GM19463 (cell line): ENCODE data around the gene PFKFB3.
"Not testable (repeated sequence)": the region's sequence is repeated elsewhere in the genome, so short reads cannot be mapped to it uniquely, and the experiment has no call there.

Source experiments
- ATAC-seq: cut with Tn5 transposase; IDR thresholded peaks from one replicate; pipeline ENCODE4 v1.9.1; 2021; ENCODE audit warnings: mild to moderate bottlenecking, moderate library complexity; ENCODE audit not compliant: unreplicated experiment

PFKFB3 gene

DNA sequence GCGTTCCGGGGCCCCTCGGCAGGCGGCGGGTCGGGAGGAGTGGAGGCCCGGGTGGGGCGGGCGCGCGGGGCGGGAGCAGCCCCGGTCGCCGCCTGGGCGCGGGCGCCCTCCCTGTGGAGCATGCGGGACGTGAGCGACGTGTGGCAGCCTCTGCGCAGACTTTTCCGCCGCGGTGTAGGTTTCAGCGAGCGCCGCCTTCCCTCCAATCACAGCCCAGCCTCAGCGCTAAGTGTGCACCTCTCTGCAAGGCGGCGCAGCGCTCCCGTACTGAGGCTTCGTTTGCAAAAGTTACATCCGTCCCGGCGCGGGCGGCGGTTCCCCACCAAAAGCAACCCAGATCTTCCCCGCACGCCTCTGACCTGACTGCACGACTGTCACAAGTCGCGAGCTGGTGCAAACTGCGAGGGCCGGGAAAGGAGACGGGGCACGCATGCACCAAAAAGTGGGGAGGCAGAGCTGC lies 1.2 kb upstream of the PFKFB3 start:
- ATAC-seq, result peak; percentile 38

DNA sequence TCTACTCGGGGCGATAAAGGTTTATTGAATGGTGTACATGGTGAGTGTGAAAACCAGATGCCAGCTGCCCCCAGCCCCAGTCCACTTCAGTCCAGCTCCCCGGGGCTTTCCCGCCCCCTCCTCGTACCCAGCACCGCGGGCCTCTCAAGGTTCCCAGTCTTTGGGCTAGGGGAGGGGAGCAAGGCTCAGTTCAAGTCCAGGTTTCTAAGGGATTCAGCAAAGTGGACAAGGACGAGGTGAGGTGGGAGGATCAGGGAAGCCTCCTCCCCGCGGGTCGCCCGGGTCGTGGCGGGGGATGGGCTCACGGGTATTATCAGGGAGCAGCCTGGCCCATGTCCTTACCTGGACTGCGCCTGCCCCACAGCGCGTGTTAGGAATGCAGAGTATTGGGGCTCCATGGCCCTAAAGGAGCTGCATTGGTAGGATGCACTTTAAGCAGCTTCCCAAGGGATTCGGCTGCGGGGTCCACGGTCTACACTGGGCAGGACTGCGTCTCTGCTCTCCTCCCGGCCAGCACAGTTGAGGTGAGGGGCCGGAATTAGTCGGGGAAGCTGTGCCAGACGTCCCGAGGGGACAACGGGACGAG lies 541 bp upstream of the PFKFB3 start:
- no peak for ATAC-seq

DNA sequence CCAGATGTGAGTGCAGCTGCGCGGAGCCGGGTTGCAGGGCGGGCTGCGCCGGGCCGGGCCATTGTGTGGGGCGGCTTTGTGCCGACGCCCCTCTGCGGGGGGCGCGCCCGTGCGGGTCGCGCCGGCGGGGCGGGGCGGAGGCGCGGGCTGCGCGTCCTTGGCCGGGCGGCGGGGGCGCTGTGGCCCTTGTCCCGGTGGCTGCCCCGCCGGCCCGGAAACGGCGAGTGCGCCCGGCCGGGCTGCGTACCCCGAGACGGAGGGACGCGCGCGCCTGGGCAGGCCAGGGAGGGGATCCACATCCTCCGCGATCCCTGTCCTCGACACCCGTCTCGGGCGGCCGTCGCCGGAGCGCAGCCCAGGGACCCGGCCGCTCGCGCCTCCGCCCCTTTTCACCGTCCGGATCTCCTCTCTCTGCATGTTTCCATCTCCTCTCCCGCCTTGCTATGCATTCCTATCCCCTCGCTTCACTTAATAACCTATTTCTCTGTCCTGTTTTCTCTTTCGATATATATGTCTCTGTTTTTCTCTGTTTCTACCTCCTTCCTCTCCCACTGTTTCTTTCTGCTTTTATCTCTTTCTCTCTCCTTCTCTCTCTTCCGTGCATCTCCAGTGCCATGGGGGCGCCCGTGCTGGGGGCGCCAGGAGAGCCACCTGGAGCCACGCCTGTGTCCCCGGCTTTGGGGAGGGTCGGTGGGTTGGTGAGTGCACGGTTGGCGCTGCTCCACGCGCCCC lies 765 bp downstream of the PFKFB3 start:
- ATAC-seq, result peak; percentile 39

DNA sequence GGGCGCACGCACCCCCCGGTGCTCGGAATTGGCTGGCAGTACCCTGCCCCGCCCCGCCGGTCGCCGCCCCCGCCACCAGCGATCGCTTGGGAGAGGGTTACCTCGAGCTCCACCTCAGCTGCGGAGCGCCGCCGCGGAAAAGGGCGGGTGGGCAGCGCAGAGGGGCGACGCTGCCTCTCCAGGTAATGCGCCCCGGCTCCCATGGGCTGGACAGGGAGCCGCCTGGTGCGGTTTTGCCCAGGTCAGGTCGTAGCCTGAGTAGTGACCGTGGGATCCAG lies 1.3 kb downstream of the PFKFB3 start:
- ATAC-seq, result no peak

DNA sequence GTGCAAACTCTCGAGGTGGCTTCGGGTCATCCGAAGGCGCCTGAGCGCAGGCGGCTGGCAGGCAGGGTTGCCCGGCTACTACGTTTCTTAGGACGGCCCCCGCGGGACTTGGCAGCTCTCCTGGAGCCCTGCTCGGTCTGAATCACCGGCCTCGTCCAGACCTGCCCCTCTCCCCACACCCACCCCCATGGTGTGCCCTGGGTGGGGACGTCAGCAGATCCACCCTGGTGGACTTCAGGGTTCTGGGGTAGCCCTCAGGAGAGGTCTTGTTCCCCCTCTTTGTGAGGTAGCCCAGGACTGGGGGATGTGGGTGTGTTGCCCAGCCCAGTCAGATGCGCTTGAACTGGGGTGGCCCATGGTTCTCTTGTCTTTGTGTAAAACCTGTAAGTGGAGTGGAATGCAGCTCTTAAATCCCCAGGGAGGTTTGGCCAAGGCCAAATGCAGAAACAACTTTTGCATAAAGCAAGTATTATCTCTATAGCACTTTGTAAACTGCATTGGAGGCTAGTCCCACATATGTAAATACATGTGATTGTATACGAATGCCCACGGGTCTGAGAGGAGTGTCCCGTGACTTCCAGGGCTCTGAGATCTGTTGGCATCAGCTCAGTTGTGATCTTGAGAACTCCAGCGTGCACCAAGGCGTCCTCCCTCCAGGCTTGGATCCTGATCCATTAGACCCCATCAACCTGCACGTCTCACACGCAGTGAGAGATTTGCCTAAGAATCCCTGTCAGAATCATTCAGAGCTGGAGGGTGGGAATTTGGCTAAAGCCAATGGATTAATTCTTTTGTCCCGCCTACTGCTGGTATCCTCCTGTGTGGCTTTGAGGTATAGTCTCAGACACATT lies 1.8 kb downstream of the PFKFB3 start:
- no peak for ATAC-seq

DNA sequence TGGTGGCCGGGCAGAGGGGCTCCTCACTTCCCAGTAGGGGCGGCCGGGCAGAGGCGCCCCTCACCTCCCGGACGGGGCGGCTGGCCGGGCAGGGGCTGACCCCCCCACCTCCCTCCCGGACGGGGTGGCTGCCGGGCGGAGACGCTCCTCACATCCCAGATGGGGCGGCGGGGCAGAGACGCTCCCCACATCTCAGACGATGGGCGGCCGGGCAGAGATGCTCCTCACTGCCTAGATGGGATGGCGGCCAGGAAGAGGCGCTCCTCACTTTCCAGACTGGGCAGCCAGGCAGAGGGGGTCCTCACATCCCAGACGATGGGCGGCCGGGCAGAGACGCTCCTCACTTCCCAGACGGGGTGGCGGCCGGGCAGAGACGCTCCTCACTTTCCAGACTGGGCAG lies 3.8 kb downstream of the PFKFB3 start:
- not testable (repeated sequence) for ATAC-seq

DNA sequence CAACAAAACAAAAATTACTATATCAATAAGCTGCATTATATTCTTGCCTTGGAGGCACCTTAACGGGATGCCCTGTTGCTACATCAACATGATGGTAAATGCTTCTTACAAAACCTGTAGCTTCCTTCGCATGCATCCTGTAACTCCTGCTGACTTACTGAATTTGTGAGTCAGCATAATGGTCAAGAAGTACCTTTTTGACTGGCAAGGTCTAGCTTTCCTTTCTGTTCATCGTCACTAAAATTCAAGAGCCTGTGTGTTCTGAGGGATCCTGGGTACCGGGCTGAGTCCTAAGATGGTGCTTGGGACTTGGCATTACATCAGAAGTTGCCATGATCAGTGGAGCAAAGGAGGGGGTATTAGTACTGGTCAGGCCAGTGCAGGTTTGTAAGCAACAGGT lies 4.9 kb downstream of the PFKFB3 start:
- ATAC-seq, result no peak

DNA sequence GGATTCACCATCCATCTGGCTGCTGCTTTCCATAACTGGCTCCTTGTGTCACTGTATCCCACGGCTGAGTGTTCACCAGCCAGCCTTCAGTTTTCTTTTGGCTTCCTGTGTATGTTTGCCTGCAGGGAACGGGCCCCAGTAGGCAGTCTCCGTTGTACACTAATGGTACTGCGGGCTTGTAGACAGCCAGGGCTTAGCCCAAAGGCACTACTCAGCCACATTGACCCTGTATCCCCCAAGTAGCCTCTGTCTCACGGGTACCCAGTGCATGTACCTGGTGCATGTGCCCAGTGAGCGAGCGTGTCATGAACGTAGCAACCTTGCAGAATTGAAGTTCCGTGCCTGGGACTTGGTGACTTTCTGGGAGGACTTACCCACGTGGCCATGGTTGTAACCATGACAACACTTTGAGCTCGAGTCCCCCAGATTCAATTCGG lies 6.1 kb downstream of the PFKFB3 start:
- ATAC-seq, result no peak

DNA sequence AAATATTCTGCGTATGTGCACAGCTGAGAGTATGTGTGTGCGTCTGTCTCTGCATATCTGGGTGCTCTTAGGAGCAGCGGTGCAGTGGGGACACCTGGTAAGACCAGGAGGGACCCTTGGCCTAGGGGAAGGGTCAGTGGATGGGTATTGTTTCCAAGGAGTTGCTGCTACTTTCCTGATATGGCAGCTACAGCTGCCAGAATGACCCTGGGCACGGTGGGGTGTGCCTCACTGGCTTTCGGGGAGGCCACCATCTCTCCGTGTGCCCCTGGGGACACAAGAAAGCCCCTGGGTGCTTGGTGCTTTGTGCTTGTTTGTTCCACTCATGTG lies 8.6 kb downstream of the PFKFB3 start:
- no peak for ATAC-seq

DNA sequence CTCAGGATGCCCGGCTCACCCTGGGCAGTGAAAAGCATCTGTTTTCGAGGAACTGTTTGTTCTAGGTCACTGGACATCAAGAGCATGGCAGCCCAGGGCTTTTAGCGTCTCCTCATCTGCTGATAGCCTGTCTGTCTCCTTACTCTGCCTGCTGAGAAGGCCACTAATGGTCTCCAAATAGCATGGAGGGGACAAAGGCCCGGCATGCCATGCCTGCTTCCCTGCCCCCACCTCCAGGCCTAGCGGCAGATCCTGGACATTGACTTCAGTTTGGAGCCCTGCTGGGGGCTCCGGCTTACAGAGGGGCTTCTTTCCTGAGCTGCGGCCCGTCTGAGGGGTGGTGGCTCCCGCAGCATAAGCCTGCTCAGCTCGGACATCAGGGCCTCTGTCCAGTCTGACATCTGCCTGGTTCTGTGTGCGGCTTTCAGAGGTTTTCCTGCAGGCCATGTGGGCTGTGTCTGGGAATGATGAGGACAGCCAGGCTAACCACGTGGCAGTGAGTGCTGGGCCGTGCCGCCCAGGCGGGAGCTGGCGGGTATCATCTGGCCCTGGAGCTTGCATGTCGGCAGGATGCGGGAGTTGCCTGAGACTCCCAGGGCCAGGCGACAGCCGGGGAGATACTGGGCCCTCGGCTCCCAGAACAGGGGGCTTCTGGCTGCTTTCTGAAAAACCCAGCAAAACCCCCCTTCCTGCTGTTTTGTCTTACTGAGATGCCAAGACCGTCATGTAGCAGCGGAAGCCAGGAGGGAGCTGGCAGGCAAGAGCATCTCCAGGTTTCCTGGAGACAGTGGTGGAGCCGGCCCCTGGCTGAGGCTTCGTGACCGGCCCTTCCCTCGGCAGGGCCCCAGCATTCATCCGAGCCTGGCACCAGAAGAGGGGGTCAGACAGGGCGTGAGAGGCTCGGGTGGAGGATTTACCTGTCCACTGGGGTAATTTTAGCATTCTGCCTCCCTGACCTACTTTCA lies 9.2 kb downstream of the PFKFB3 start:
- no peak for ATAC-seq

DNA sequence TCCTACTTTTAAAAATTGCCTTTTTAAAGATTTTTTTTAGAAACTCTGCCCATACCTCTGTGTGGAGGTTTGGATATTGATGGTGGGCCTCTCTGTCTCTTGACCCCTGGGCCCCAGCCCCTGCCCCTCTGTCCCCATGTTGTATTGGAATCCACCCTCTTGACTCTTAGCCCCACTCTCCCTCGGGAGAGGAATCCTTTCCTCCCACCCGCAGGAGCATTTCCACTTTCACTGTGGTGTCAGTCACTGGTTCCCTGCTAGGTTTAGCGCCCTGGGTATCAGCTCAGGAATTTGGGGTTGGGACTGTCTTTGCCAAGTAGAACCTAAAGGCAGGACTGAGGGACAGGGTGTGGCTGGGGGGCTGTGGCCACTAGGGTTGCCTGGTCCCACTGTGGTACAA lies 10.1 kb downstream of the PFKFB3 start:
- ATAC-seq, result no peak

DNA sequence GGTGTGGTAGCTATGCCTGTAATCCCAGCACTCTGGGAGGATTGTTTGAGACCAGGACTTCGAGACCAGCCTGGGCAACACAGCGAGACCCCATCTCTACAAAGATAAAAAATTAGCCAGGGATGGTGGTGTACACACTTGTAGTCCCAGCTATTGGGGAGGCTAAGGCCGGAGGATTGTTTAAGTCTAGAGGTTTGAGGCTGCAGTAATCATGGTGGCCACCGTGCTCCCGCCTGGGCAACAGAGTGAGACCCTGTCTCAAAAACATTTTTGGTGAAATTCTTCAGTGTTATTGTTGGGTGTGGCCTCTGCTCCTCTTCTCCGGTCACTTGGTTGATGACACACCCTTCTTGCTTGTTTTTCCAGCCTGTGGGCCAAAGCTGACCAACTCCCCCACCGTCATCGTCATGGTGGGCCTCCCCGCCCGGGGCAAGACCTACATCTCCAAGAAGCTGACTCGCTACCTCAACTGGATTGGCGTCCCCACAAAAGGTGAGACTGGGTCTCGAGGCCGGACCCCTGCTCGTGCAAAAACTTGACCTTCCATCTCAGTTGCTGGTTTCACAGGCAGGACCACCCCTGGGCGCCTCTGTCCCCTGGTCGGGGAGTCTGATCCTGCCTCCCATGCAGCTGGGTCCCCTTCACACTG lies 10.6 kb downstream of the PFKFB3 start:
- no peak for ATAC-seq

DNA sequence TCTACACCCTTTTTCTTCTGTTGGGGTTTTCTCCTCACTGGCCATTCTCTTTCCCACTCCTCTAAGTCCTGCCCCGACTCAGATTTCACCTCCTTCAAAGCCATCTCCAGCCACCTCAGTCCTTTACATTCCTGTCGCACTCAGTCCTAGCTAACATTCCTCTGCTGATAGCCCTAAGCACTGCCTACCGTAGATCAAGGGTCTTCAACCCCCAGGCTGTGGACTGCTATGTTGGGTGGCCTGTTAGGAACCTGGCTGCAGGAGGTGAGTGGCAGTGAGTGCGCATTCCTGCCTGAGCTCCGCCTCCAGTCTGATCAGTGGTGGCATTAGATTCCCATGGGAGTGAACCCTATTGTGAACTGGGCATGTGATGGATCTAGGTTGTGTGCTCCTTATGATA lies 11.2 kb downstream of the PFKFB3 start:
- no peak for ATAC-seq

DNA sequence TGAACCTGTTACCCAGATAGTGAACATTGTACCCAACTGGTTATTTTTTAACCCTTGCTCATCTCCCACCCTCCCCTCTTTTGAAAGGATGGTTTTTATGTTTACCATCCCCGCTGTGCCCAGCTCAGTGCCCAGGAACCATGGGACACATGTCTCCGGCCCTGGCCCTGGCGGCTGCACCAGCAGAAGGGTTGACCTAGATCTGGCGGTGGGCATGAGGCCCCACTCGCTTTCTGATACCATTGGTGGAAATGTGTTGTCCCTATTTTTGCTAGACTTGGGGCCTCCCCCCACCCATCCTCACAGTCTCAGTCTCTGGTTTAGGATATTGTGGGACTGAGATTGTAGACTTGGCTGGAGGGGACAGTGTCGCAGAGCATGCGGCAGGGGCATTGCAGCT lies 11.9 kb downstream of the PFKFB3 start:
- ATAC-seq, result no peak

DNA sequence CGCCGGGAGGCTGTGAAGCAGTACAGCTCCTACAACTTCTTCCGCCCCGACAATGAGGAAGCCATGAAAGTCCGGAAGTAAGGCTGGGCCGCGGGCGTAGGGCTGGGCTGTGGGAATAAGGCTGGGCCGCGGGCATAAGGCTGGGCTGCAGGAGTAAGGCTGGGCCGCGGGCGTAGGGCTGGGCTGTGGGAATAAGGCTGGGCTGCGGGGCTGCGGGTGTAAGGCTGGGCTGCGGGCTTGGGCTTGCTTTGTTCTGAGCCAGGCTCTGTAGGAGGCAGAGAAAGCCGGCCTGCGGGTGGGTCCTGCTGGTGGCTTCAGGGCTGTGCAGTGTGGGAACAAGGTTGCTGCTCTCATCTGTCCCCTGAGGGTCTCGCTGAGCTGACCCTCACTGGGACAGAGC lies 12.5 kb downstream of the PFKFB3 start:
- no peak for ATAC-seq

DNA sequence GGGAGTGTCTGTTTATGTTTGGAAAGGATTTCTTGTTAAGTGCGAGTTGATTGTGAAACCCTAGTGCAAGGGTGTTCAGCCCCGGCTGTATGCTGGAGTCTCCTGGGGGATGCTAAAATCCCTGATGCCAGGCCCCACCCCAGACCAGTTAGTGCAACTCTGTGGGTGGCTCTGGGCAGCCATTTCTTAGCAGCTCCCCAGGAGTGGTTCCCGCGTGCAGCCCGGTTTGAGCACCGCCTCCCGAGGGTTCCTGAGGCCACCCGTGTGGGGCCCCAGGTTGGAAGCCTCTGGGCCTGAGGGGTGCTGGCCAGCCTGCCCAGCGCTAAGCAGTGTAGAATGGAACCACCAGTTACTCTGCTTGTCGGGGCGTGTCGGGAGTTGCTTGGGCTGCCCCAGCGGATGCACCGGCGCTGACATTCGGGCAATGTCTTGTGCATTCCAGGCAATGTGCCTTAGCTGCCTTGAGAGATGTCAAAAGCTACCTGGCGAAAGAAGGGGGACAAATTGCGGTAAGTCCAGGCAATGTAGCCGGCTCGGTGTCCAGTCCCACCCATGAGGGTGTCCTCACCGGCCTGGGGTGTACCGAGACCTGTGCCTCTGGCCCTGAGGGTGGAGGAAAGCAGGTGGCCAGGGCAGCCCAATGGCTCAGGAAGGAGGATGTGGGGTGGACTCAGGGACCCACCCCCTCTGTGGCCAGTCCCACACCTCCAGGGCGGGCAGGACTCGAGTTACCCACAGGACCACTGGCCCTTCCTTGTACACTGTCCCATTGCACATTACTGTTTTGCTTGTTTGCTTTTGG lies 13.2 kb downstream of the PFKFB3 start:
- no peak for ATAC-seq

DNA sequence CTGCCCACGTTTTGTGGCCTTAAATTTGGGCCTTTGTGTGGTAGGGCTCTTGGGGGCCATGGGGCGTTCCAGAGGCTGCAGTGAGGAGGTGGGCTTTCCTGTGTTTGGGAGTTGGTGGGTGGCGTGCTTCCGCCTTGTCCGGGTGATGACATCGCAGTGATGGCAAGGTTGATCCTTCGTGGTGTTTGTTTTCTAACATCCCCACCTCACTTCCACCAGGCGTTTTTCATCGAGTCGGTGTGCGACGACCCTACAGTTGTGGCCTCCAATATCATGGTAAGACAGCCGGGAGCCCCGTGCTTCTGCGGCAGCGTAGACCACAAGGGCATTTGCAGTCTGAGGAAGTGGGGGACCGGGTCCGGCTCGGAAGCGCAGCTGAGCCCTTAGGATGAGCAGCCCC lies 14.2 kb downstream of the PFKFB3 start:
- ATAC-seq, result no peak

DNA sequence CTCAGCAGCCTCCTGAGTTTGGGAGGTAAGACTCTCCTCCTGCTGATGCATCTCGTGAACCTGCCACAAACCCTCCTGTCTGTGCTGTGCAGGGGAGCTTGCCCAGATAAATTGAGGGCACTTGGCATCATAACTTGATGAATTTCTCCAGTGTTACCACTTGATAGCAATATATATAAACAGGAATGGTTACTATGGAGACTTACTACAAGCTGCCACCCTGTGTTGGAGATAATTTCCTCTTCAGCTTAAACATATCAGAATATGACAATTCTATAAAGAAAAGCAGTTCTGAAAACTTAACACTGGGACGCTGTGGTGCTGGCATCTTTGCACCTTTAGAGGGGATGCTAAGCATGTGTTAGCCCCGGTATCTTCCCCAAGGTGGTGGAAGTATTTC lies 14.9 kb downstream of the PFKFB3 start:
- no peak for ATAC-seq

DNA sequence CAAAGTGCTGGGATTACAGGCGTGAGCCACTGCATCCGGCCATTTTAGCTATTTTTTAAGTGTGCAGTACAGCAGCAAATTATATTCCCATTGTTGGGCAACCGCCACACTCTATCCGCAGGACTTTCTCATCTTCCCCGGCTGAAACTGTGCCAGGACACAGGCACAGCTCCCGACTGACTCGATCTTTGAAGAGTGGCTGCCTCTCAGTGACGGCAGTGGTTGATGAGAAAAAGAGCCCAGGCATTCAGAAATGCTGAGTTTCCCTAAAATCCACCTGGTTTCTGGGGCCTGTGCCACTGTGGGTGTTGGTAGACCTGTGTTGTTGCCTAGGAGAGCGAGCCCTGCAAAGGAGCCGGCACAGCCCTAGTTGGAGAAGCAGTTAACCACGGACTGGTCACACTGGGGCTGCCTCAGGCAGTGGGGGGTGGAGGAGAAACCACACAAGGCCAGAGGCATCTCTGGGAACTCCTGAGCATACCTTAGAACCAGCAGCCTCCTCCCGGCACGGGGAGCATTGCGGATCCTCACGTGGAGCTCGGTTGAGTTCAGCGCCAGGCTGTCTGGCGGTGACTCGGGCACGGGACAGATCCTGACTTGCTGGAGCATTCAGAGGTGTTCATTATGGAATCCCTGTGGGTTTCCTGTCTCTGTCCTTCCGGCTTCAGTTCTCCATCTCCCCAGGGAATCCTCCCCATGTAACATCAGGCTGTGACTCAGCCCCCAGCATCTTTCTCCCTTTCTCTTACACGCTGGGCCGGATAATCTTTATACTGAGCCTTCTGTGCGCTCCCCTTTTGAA lies 16.2 kb downstream of the PFKFB3 start:
- ATAC-seq, result no peak
